H1 (cell line): ENCODE measurements around the gene RNF149. TPM values are rescaled to one million over a fixed set of nuclear protein-coding genes. Genes with fewer than 3 reads are reported as not detected.

Experiments
- CTCF ChIA-PET: fragments of 300-600 bp; sonication (Branson Sonifier 250); formaldehyde crosslinking; loops from one replicate; lab custom pipeline; 2021; ENCODE audit not compliant: partially characterized antibody; lab: Charles Lee
- POLR2A ChIA-PET: fragments of 300-600 bp; sonication (Branson Sonifier 250); formaldehyde crosslinking; loops from one replicate; lab custom pipeline; 2021; ENCODE audit warnings: inconsistent platforms; ENCODE audit not compliant: partially characterized antibody; lab: Charles Lee
- DNase-seq, 2 experiments: peaks; one replicate each; pipeline versions ENCODE4 v3.0.0 to v3.0.0-alpha.2; 2010 to 2022; ENCODE audit warnings: low spot score in 2 of 2, low read depth in 1 of 2, mixed read lengths in 1 of 2
- FAIRE-seq: peaks from 2 replicates; lab custom pipeline; 2011; peaks lifted over from hg19 to GRCh38; lab: Jason Lieb, UNC
- H2AFZ ChIP-seq: 2 replicates; pipeline ENCODE4 v1.8.1; 2012; ENCODE audit warnings: low read length, inconsistent platforms
- H2AK5ac ChIP-seq: 2 replicates; pipeline ENCODE4 v1.6.1; 2013; ENCODE audit warnings: low read depth, low read length
- H2BK120ac ChIP-seq: replicated peaks from 2 replicates; pipeline ENCODE3; 2013; ENCODE audit warnings: low read depth, low read length, inconsistent platforms
- H2BK12ac ChIP-seq: 2 replicates; pipeline ENCODE4 v1.6.1; 2013; ENCODE audit warnings: low read depth, low read length
- H2BK15ac ChIP-seq: 2 replicates; pipeline ENCODE4 v1.6.1; 2013; ENCODE audit warnings: low read length
- H2BK20ac ChIP-seq: 2 replicates; pipeline ENCODE4 v1.6.1; 2013; ENCODE audit warnings: low read length
- H2BK5ac ChIP-seq: 2 replicates; pipeline ENCODE4 v1.6.1; 2013; ENCODE audit warnings: low read depth, low read length
- H3K14ac ChIP-seq: 2 replicates; pipeline ENCODE4 v1.6.1; 2013; ENCODE audit warnings: inconsistent platforms; ENCODE audit not compliant: insufficient read length
- H3K18ac ChIP-seq: 2 replicates; pipeline ENCODE4 v1.6.1; 2013; ENCODE audit warnings: low read length; ENCODE audit errors: extremely low read depth
- H3K23ac ChIP-seq: 2 replicates; pipeline ENCODE4 v1.6.1; 2013; ENCODE audit warnings: inconsistent platforms; ENCODE audit not compliant: insufficient read length
- H3K23me2 ChIP-seq: 2 replicates; pipeline ENCODE4 v1.6.1; 2013; ENCODE audit warnings: low read depth, low read length
- H3K27ac ChIP-seq: 2 replicates; pipeline ENCODE4 v1.6.1; 2011; ENCODE audit warnings: low read depth, low read length, inconsistent platforms
- H3K27me3 ChIP-seq, 4 experiments: replicated peaks in 1 of 4; 1 replicate in 1 of 4; 2 replicates in 3 of 4; pipeline versions ENCODE4 v1.6.1 to v1.8.1; 2011 to 2013; ENCODE audit warnings: low read length in 3 of 4, mild to moderate bottlenecking in 3 of 4, inconsistent platforms in 2 of 4, mixed read lengths in 2 of 4, moderate library complexity in 1 of 4; ENCODE audit not compliant: control insufficient read depth in 3 of 4, insufficient read depth in 3 of 4; ENCODE audit errors: extremely low read depth in 1 of 4
- H3K36me3 ChIP-seq, 4 experiments: 2 replicates each; pipeline versions ENCODE4 v1.6.1 to v1.8.1; 2011 to 2013; ENCODE audit warnings: mild to moderate bottlenecking in 4 of 4, low read length in 3 of 4, moderate library complexity in 2 of 4, control low read depth in 1 of 4, inconsistent platforms in 1 of 4; ENCODE audit not compliant: insufficient read depth in 4 of 4, control insufficient read depth in 2 of 4
- H3K4ac ChIP-seq: replicated peaks from 2 replicates; pipeline ENCODE3; 2013; ENCODE audit warnings: low read length, low read depth, mixed read lengths, inconsistent platforms; ENCODE audit not compliant: insufficient read length
- H3K4me1 ChIP-seq, 4 experiments: replicated peaks in 1 of 4; 1 replicate in 1 of 4; 2 replicates in 3 of 4; pipeline versions ENCODE4 v1.6.1 to v1.8.1; 2011 to 2013; ENCODE audit warnings: low read length in 3 of 4, inconsistent platforms in 2 of 4, mixed read lengths in 1 of 4; ENCODE audit not compliant: insufficient read depth in 4 of 4, control insufficient read depth in 3 of 4
- H3K4me2 ChIP-seq, 2 experiments: 2 replicates each; pipeline versions ENCODE4 v1.6.1 to v1.8.1; 2011 to 2013; ENCODE audit warnings: low read depth in 2 of 2, low read length in 2 of 2, control low read depth in 1 of 2, inconsistent platforms in 1 of 2, mild to moderate bottlenecking in 1 of 2; ENCODE audit not compliant: insufficient read depth in 1 of 2
- H3K4me3 ChIP-seq, 4 experiments: fragments of 200-600, 300-600 bp in 1 of 4; sonication (generic), shearing (Covaris generic), sonication (Bioruptor Twin) in 1 of 4; 2 replicates each; pipeline versions ENCODE4 v1.5.1 to v1.8.1; 2011 to 2016; ENCODE audit warnings: low read length in 4 of 4, low read depth in 3 of 4, control low read depth in 2 of 4, inconsistent platforms in 2 of 4, mild to moderate bottlenecking in 2 of 4, mixed read lengths in 1 of 4, moderate library complexity in 1 of 4; ENCODE audit not compliant: insufficient read depth in 2 of 4; ENCODE audit errors: extremely low read depth in 1 of 4
- H3K56ac ChIP-seq: replicated peaks from 2 replicates; pipeline ENCODE3; 2013; ENCODE audit warnings: low read depth, mild to moderate bottlenecking, mixed read lengths, low read length, inconsistent platforms; ENCODE audit not compliant: insufficient read length
- H3K79me1 ChIP-seq: 2 replicates; pipeline ENCODE4 v1.6.1; 2013; ENCODE audit warnings: low read depth, low read length, control low read depth
- H3K79me2 ChIP-seq, 2 experiments: 2 replicates each; pipeline versions ENCODE4 v1.6.1 to v1.8.1; 2012 to 2013; ENCODE audit warnings: low read length in 2 of 2, mild to moderate bottlenecking in 2 of 2, inconsistent platforms in 1 of 2; ENCODE audit not compliant: insufficient read depth in 2 of 2, control insufficient read depth in 1 of 2
- H3K9ac ChIP-seq, 4 experiments: replicated peaks in 1 of 4; 1 replicate in 1 of 4; 2 replicates in 3 of 4; pipeline versions ENCODE4 v1.6.1 to v1.8.1; 2011 to 2013; ENCODE audit warnings: low read depth in 3 of 4, low read length in 3 of 4, control low read depth in 2 of 4, mild to moderate bottlenecking in 2 of 4, moderate library complexity in 2 of 4, inconsistent platforms in 1 of 4; ENCODE audit errors: extremely low read depth in 1 of 4
- H3K9me3 ChIP-seq, 2 experiments: 2 replicates each; pipeline versions ENCODE4 v1.6.1 to v1.8.1; 2012 to 2013; ENCODE audit warnings: mild to moderate bottlenecking in 2 of 2, moderate library complexity in 2 of 2, control low read depth in 1 of 2, inconsistent platforms in 1 of 2, low read depth in 1 of 2, low read length in 1 of 2, mixed read lengths in 1 of 2; ENCODE audit not compliant: insufficient read depth in 2 of 2
- H4K20me1 ChIP-seq, 2 experiments: replicated peaks in 1 of 2; 2 replicates each; pipeline versions ENCODE3 to v1.8.1; 2011 to 2013; ENCODE audit warnings: inconsistent platforms in 2 of 2, low read length in 2 of 2, mild to moderate bottlenecking in 1 of 2; ENCODE audit not compliant: insufficient read depth in 2 of 2, control insufficient read depth in 1 of 2
- H4K5ac ChIP-seq: 2 replicates; pipeline ENCODE4 v1.6.1; 2013; ENCODE audit warnings: low read length, low read depth, mixed read lengths, inconsistent platforms; ENCODE audit not compliant: insufficient read length
- H4K8ac ChIP-seq: 2 replicates; pipeline ENCODE4 v1.8.0; 2013; ENCODE audit warnings: mild to moderate bottlenecking, moderate library complexity, low read length, inconsistent platforms; ENCODE audit not compliant: insufficient read depth; ENCODE audit errors: extremely low read depth
- H4K91ac ChIP-seq: replicated peaks from 2 replicates; pipeline ENCODE3; 2013; ENCODE audit warnings: low read length, mixed read lengths, inconsistent platforms; ENCODE audit not compliant: insufficient read length
- ASH2L ChIP-seq: fragments of 200-600, 300-600 bp; sonication (generic); IDR thresholded peaks from one replicate; pipeline ENCODE4 v1.7.1; 2017; ENCODE audit warnings: low read length
- ATF3 ChIP-seq: IDR thresholded peaks from 2 replicates; pipeline ENCODE4 v1.6.1; 2011; ENCODE audit warnings: low read depth, mild to moderate bottlenecking, low read length; ENCODE audit not compliant: insufficient read depth
- EZH2 ChIP-seq: fragments of 200-600 bp; sonication (generic); IDR thresholded peaks from 2 replicates; pipeline ENCODE4 v1.7.1; 2012; ENCODE audit warnings: low read depth, mild to moderate bottlenecking, moderate library complexity, low read length, inconsistent platforms; ENCODE audit not compliant: severe bottlenecking
- GABPA ChIP-seq: IDR thresholded peaks from 2 replicates; pipeline ENCODE4 v1.6.1; 2011; ENCODE audit warnings: mild to moderate bottlenecking, low read length, moderate library complexity, borderline replicate concordance; ENCODE audit not compliant: insufficient read depth
- KDM1A ChIP-seq: fragments of 200-600, 300-600 bp; sonication (generic); IDR thresholded peaks from 2 replicates; pipeline ENCODE4 v1.7.1; 2016; ENCODE audit warnings: mild to moderate bottlenecking, low read length, borderline replicate concordance
- NANOG ChIP-seq: IDR thresholded peaks from 2 replicates; pipeline ENCODE4 v1.6.1; 2011; ENCODE audit warnings: low read length, low read depth, mild to moderate bottlenecking, inconsistent platforms; ENCODE audit not compliant: insufficient read depth, poor library complexity, severe bottlenecking
- POLR2A ChIP-seq, 2 experiments: IDR thresholded peaks; 1 replicate in 1 of 2; 2 replicates in 1 of 2; pipeline ENCODE4 v1.6.1; 2011; ENCODE audit warnings: low read depth in 2 of 2, low read length in 2 of 2, mild to moderate bottlenecking in 2 of 2; ENCODE audit errors: control extremely low read depth in 1 of 2
- RAD21 ChIP-seq, 2 experiments: IDR thresholded peaks in 1 of 2; conservative IDR thresholded peaks in 1 of 2; 2 replicates each; pipeline ENCODE4 v1.6.1; 2011; ENCODE audit warnings: low read depth in 2 of 2, low read length in 2 of 2, improper control_type of control experiment in 1 of 2, inconsistent platforms in 1 of 2, mild to moderate bottlenecking in 1 of 2, moderate library complexity in 1 of 2
- SRF ChIP-seq: IDR thresholded peaks from 2 replicates; pipeline ENCODE4 v1.6.1; 2011; ENCODE audit warnings: mild to moderate bottlenecking, low read depth, low read length, moderate library complexity
- TAF7 ChIP-seq: optimal IDR thresholded peaks from 2 replicates; pipeline ENCODE3; 2011; ENCODE audit warnings: low read depth, mild to moderate bottlenecking, inconsistent platforms, low read length, moderate library complexity, borderline replicate concordance
- WGBS, 2 experiments: shearing (Covaris generic) in 1 of 2; methylation state at CpG; one replicate each; pipeline versions ENCODE4 v1.1.6 to v1.1.7; 2013 to 2015; ENCODE audit warnings: low lambda C conversion rate in 2 of 2, mixed read lengths in 2 of 2, inconsistent platforms in 1 of 2, low coverage in 1 of 2, missing lambda C conversion rate in 1 of 2; ENCODE audit not compliant: insufficient replicate concordance in 2 of 2, insufficient coverage in 1 of 2, insufficient read length in 1 of 2; ENCODE audit errors: extremely low coverage in 1 of 2, missing lambda C conversion rate in 1 of 2; 5-methylcytosine and 5-hydroxymethylcytosine counted together
- polyA plus RNA-seq, 7 experiments: library from polyadenylated mRNA; depleted of rRNA in 3 of 7; stranded (reverse) in 5 of 7; unstranded in 2 of 7; fragments of >200 nt in 5 of 7; fragments of 200-250 nt in 2 of 7; gene quantifications; 1 replicate in 5 of 7; 2 replicates in 1 of 7; 4 replicates in 1 of 7; pipeline versions ENCODE4 v1.2.1 to v1.2.3, GENCODE V29; 2011 to 2013; ENCODE audit warnings: missing spikeins in 2 of 7, mixed read lengths in 2 of 7
- total RNA-seq: library from RNA; stranded (reverse); fragmentation: NEBNext Ultra II Directional; extraction: Animal tissue kit (Norgen Biotek cat#: 25700); gene quantifications from 2 replicates; pipeline ENCODE4 v1.2.1, GENCODE V29; 2021

RNF149 gene
- total and polyA plus RNA-seq, 2 of the 8 experiments (the other 6 are each of a cell fraction or from before 2014, with no cell fraction given): 16.6 to 28.2 TPM

- Histone ChIP-seq H3K23ac (no peak overlapping the region), H3K4me1 (no peaks in the 10 kb centered on the region), H3K56ac (no peak overlapping the region), H3K79me2 (no peaks in the 10 kb centered on the region), H4K5ac (no peak overlapping the region), H2BK120ac (no peak overlapping the region), H2AK5ac (no peak overlapping the region), H3K4ac (no peak overlapping the region), H4K91ac (no peak overlapping the region), H3K9me3 (no peaks in the 10 kb centered on the region), H2BK15ac (no peak overlapping the region), H2AFZ (no peak overlapping the region), H4K8ac (no peak overlapping the region), H3K27me3 (no peaks in the 10 kb centered on the region), H3K4me2 (no peak overlapping the region), H2BK5ac (no peak overlapping the region), H2BK20ac (no peak overlapping the region), H3K18ac (no peak overlapping the region), H3K23me2 (no peaks in the 10 kb centered on the region), H3K79me1 (no peaks in the 10 kb centered on the region), H4K20me1 (no peaks in the 10 kb centered on the region), H2BK12ac (no peak overlapping the region), H3K14ac (no peak overlapping the region), H3K36me3 (no peaks in the 10 kb centered on the region), H3K27ac (no peak overlapping the region), H3K9ac (no peak overlapping the region), H3K4me3 (no peak overlapping the region)
- WGBS, 2 experiments: 88% methylated on average over 12 of the region's 12 CpGs; no CpG with 5 or more reads in 1 of the 2 experiments
- POLR2A ChIA-PET: interaction anchor here (2.3 to 2.7 kb wide), 2 partner anchors 14 to 237 kb away, joined by 5 to 10 read pairs; partner anchors contain the start of genes CNOT11 and RPL31
- CTCF ChIA-PET: interaction anchor here (1.2 to 5.1 kb wide), 6 partner anchors 7 to 180 kb away, joined by 3 to 45 read pairs (median 6); partner anchors contain the start of gene CNOT11
- no peak for TF ChIP-seq POLR2A (IDR thresholded peaks at IDR 0.05; ENCODE audit: control extremely low read depth in 1 of 2, low read depth in 2 of 2, low read length in 2 of 2)
- TF ChIP-seq EZH2: no peak
- TF ChIP-seq ATF3: no peak
- TF ChIP-seq ASH2L: no peak
- no peak for TF ChIP-seq NANOG
- TF ChIP-seq KDM1A: no peak
- TF ChIP-seq SRF: no peak
- no peak for TF ChIP-seq RAD21 (IDR thresholded peaks at IDR 0.05 in 1 of 2, conservative IDR thresholded peaks at IDR 0.05 in 1 of 2; ENCODE audit: low read depth in 2 of 2, low read length in 2 of 2)
- no peak for TF ChIP-seq TAF7
- TF ChIP-seq GABPA: no peak
- no peak for FAIRE-seq
- no peak for DNase-seq
These were observed 69.4 kb downstream of the RNF149 start for GRCh38 chr2:101238930-101239759.
